ENCODE data around the gene CD3G.
"Not testable (repeated sequence)": the region's sequence is repeated elsewhere in the genome, so short reads cannot be mapped to it uniquely, and the experiment has no call there.

Gene CD3G

DNA sequence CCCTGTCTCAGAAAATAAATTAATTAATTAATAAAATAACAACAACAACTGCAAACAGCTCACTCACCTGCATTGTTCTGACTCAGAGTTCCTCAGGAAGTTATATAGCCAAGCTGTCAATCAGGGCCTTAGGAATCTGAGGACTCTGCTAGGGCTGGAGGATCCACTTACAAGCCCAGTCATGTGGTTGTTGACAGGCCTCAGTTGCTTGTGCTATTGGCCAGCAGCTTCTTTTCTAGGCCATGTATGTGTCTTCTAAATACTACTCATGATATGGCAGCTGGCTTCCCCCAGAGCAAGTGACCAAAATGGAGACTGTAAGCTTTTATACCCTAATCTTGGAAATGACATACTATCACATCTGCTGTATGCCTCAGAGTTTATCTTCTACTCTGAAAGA is 36.4 kb downstream of the CD3G start:
- DNase-seq (ENCODE audit: low spot score), result no peak

DNA sequence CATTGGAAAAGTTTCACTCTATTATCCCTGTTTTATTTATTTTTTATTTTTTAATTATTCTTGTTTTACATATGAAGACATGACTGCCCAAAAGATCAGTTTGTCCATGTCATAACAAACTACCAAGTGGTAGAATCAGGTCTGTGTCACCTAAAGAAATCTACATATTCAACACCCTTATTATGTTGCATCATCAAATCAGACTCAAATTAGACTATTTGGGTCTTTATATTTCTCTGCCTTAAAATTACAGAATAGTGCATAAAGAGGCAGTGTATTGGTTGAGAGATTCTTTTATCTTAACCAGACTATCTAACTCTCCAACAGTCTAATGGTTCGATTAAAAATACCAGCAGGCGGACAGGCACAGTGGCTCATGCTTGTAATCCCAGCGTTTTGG is 38.8 kb downstream of the CD3G start:
- no peak for DNase-seq (ENCODE audit: low spot score)

DNA sequence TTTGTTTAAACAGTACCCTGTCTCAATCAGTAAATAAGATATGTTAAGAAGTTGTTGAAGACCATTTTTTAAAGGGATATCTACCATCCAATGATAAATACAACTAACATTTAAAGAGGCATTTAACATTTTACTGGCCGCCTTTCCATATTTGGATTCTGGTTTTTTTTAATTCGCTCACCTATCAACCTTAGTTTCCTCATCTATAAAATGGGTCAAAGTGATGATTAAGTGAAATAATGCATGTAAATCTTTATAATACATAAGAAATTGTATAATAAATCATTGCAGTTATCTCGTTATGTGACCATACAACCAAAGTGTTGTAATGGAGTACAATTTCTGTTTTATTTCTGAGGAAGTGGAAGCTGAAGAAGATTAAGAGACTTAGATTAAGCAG is 39.5 kb downstream of the CD3G start:
- no peak for DNase-seq (ENCODE audit: low spot score)

DNA sequence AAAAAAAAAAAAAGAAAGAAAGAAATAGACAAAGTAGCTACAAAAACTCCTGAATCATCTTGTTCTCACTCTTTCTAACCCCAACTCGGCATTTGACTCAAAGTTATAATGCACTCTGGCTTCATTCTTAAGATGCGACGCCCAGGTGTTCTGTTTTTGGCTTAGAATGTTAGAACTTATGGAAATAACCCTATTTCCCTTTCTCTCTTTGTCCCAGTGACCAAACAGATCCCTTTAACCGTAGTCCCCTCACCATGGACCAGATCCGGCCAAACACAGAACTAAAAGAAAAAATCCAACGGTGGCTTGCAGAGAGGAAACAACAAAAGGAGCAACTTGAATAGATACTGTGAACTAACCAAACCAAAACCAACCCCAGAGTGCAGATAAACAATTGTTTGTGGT is 52.0 kb downstream of the CD3G start:
- no peak for DNase-seq (ENCODE audit: low spot score)

DNA sequence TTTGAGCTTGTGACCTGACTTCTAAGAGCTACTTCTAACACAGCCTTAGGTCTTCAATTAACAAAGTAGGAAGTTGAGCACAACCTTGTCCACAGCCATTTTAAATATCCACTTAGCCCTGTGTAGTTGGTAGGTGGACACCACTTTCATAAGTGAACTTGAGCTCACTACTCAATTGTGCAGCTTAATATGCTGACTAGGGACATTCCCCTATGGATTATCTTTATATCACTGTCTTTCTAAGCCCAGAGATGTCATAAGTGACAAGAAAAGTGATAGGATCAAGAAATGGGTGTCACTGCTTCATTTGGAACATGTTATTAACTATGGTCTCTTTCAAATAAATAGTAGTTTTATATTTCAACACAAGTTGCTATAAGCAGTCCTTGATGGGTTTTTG is 53.3 kb downstream of the CD3G start:
- no peak for DNase-seq (ENCODE audit: low spot score)

DNA sequence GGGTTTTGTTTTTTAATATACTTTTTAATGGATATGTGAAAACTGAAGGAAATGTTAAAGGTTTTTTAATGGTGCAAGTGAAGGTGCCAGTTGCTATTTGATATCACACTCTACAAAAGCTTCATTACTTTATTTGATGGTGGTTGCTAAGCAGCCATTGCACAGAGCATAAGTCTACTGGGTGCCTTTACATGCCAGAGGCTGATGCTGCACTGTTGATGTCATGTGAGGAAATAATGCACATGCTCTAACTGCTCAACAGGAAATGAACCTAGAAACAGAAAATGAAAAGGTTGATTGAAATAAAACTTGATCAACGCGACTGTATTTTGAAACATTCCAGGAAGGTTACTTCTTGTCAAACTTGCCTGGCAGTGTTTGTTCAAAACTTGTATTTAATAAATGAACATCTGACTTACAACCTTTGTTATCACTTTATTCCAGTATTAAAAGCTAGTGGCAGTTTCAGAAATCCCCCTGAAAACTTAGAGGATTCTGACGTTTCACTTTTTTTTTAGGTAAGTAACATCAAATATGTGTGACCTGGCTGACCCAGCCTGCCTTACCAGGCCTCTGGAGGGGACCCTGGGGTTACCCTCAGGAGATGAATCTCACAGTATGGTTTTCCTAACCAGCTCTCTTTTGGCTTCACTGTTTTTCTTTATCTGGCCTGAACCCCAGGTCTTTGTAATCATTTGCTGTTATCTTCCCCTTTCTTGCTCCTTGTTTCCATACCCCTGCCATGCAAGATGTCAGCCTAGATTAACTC is 54.8 kb downstream of the CD3G start:
- peak; percentile 76 for DNase-seq (ENCODE audit: low spot score)

DNA sequence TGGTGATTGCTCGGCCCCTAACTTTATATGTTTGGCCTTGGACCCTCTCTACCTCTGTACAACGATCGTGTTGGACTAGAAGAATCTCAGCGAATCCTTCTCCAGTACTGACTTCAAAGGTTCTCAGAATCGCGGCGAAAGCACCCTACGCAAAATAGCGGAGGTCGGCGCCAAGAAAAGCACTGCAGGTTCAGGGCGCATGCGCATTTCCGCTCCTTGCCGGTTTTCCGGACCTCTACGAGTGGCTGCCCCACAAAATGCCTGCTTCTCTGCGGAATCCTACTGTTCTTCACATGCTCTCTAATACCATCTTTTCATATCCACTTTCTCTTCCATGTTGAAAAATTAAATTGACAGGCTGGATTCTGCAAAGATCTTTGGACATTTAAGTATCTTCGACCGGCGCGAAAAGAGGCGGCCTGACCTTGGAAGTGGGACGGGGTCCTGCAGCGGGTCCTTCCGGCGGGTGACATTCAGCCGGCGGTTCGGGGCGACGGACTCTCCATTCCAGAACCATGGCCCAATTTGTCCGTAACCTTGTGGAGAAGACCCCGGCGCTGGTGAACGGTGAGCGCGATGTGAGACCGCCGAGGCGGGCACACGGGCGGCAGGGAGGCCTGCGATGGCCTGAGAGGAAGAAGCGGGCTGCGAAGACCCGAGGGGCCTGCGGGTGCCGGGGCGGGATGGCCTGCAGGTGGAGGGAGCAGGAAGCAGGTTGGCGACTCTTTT is 57.2 kb downstream of the CD3G start, which contains the start of gene ATP5MG:
Gene ATP5MG, plus strand, starts transcription at position 456 of the 729 bp plus-strand sequence. Its CDS starts 60 bp downstream, at position 516.
- DNase-seq (ENCODE audit: low spot score), result peak; percentile 96

DNA sequence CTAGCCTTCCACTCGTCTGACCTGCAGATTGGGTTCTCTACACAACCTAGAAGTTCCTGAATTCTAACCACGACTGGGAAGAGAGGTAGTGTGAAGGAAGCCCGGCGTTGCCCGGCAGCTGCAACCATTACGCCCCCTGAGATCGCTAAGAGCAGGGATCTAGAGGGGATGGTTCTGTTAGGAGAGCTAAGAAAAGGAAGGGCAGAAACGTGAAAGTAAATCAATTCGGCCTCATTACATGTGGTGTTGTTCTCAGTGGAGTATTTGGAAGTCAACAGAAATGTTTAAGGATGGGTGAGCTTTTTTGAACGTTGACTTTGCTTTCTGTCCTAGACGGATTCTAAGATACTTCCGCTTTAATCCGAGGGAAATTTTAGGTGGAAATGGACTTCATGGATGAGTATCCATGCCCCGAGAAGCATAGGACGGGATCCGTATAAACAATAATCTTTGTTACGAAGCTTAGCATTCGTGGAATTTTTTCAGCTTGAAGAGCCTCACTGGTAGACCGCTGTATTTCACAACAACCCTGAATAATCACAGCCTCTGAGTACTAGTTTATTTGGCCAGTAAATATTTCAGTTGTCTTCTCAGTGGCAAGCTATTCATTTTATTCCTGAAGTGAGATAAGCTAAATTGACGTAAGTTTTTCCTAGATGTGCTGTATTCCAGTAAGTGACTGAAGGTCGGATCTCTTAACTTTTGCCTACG is 57.9 kb downstream of the CD3G start:
- no peak for DNase-seq (ENCODE audit: low spot score)

DNA sequence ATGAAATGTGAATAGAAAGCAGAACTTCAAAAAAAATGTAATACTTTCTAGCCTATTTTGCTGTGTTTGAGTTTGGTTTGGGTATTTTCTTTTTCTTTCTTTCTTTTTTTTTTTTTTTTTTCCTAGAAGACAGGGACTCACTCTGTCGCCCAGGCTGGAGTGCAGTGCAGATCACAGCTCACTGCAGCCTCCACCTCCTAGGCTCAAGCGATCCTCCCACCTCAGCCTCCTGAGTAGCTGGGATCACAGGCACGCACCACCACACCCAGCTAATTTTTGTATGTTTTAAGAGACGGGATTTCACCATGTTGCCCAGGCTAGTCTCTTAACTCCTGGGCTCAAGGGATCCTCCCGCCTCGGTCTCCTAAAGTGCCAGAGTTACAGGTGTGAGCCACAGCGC is 58.5 kb downstream of the CD3G start:
- not testable (repeated sequence) for DNase-seq (ENCODE audit: low spot score)
